Heart right ventricle (tissue), 16 donors: ENCODE results near the gene MBNL2. TPM values are rescaled to one million over a fixed set of nuclear protein-coding genes. Genes with fewer than 3 reads are reported as not detected.

ENCODE experiments used
- ATAC-seq, 8 donors: fragments of 200-7000 bp; cut with Tn5 transposase; one replicate each; pipeline ENCODE4 v1.9.1; 2020; ENCODE audit warnings: mild to moderate bottlenecking in 8 of 8, moderate library complexity in 8 of 8, moderate number of reproducible peaks in 1 of 8
- DNase-seq, 2 donors: peaks; one replicate each; pipeline ENCODE4 v3.0.0-alpha.2; 2020
- H3K27ac ChIP-seq, 10 donors: fragments of 200-600 bp; sonication (generic) in 2 of 10; one replicate each; pipeline versions ENCODE4 v1.5.0 to v1.8.0; 2020 to 2022; ENCODE audit warnings: mild to moderate bottlenecking in 3 of 10
- H3K27me3 ChIP-seq, 7 donors: fragments of 200-600 bp; one replicate each; pipeline ENCODE4 v1.8.0; 2021 to 2022; ENCODE audit warnings: mild to moderate bottlenecking in 2 of 7
- H3K36me3 ChIP-seq, 9 donors: fragments of 200-600 bp; sonication (generic) in 1 of 9; one replicate each; pipeline versions ENCODE4 v1.5.0 to v1.8.0; 2020 to 2022; ENCODE audit warnings: mild to moderate bottlenecking in 2 of 9
- H3K4me1 ChIP-seq, 9 donors: fragments of 200-600 bp; sonication (generic) in 1 of 9; one replicate each; pipeline versions ENCODE4 v1.5.0 to v1.8.0; 2020 to 2022; ENCODE audit warnings: mild to moderate bottlenecking in 4 of 9
- H3K4me3 ChIP-seq, 10 donors: fragments of 200-600 bp; sonication (generic) in 2 of 10; one replicate each; pipeline versions ENCODE4 v1.5.0 to v1.8.0; 2020 to 2022; ENCODE audit warnings: mild to moderate bottlenecking in 7 of 10, moderate library complexity in 2 of 10
- H3K9me3 ChIP-seq, 11 donors: fragments of 200-600 bp in 10 of 11; sonication (generic) in 2 of 11; one replicate each; pipeline versions ENCODE4 v1.5.0 to v1.8.0; 2013 to 2022; ENCODE audit warnings: mild to moderate bottlenecking in 2 of 11, control low read depth in 1 of 11, moderate library complexity in 1 of 11
- CTCF ChIP-seq, 9 donors: fragments of 200-600 bp; sonication (generic) in 2 of 9; IDR thresholded peaks; one replicate each; pipeline versions ENCODE4 v1.5.0 to v1.8.0; 2021 to 2022; ENCODE audit warnings: antibody characterized with exemption in 9 of 9, mild to moderate bottlenecking in 5 of 9, moderate library complexity in 1 of 9
- WGBS, 2 donors: extraction: QIAGEN DNeasy Blood & Tissue Kit; methylation state at CpG; one replicate each; pipeline ENCODE4 v1.1.7; 2013; ENCODE audit warnings: inconsistent platforms in 1 of 2; 5-methylcytosine and 5-hydroxymethylcytosine counted together
- intact Hi-C, 10 donors: fragments of 100-400 bp; cut with DNase I; formaldehyde crosslinking; loops; one replicate each; pipeline versions ENCODE4 v1.11.1 to v1.14.2; 2022
- polyA plus RNA-seq, 2 donors: library from polyadenylated mRNA; stranded (reverse); fragments of 200-250 nt; gene quantifications; one replicate each; pipeline ENCODE4 v1.2.3, GENCODE V29; 2013
- total RNA-seq, 10 donors: library from RNA; stranded (reverse); fragmentation: NEBNext Ultra II Directional in 3 of 10; extraction: Animal tissue kit (Norgen Biotek cat#: 25700) in 3 of 10; gene quantifications; one replicate each; pipeline versions ENCODE4 v1.2.1 to v1.2.4, GENCODE V29; 2021 to 2023
- donor health status: Arrhythmogenic right ventricular cardiomyopathy.
- donor health status: ischemic (EF 13 %, LVEDD 7.1; RV severe dilation, severe dysfunction).
- donor health status: healthy with polysubstance abuse.
- donor health status: DM: no; HTN: yes; CAD: no.
- donor health status: DM: no; HTN: no; CAD: no.
- donor health status: ischemic (EF 25% LVEDD 6.9; RV normal size, moderate dysfunction).
- donor health status: ischemic (EF 25% LVEDD 5.7; RV mildly dilated, moderate dysfunction).
- donor health status: healthy.
- donor health status: DM: yes; HTN: yes; CAD: no.
- donor health status: Ischemic cardiomyopathy.
- donor health status: ischemic (EF 35%, LVEDD 5.7; RV mildly dilated, moderate dysfunction).
- donor health status: nonischemic (EF 11% LVEDD 7.7; RV severe dilation, severe dysfunction).
- donor health status: DM: yes; HTN: yes; CAD: no.
- donor health status: PGD.
- donor health status: ischemic (EF 29% LVEDD 5.4; RV normal size, mild dysfunction).
- donor health status: nonischemic (EF 23%, LVEDD 6.1; RV moderate dilation, normal function).

The MBNL2 gene
- total and polyA plus RNA-seq, 12 donors, result 17.2 to 95.0 (median 83.2) TPM

- 76 to 80% methylated on average over 4 of the region's 4 CpGs for WGBS, 2 donors
- DNase-seq, result no peak
- intact Hi-C loops, result loop anchor here in 5 of 10 donors (5.0 to 10.0 kb wide), 4 partner anchors 69 to 314 kb away; partner anchors contain the start of gene MBNL2 (in 5 of the 5)
- no peak for ATAC-seq
- H3K9me3 ChIP-seq, result no peaks in the 10 kb centered on the region
- H3K36me3 ChIP-seq, result no peaks in the 10 kb centered on the region
- no peaks in the 10 kb centered on the region for H3K27me3 ChIP-seq
- no peak overlapping the region for H3K4me3 ChIP-seq
- TF ChIP-seq CTCF (IDR thresholded peaks at IDR 0.05), result no peak
- H3K27ac ChIP-seq, result peak overlapping the region in 1 of 10 donors; percentile 99
- peaks cover 0 to 37% (median 19%) of the 10 kb centered on the region in 9 donors for H3K4me1 ChIP-seq
These were observed 209.1 kb downstream of the MBNL2 start for GRCh38 chr13:97431171-97431764.

GRCh38 chr13:97432232-97432916 lies 210.2 kb downstream of the MBNL2 start:
- H3K4me3 ChIP-seq, result peak overlapping the region; percentile 16 to 98 (median 82)
- ATAC-seq (peak in 4 of 8 donors; percentile 0), DNase-seq (no peak)
- H3K27ac ChIP-seq, result peak overlapping the region; percentile 32 to 99 (median 98)
- intact Hi-C loops, result loop anchor here in 6 of 10 donors (2.0 to 10.0 kb wide), 5 partner anchors 70 to 315 kb away; partner anchors contain the start of gene MBNL2 (in 6 of the 6)
- 8 to 9% methylated on average over 19 of the region's 19 CpGs for WGBS, 2 donors
- no peaks in the 10 kb centered on the region for H3K36me3 ChIP-seq
- no peaks in the 10 kb centered on the region for H3K27me3 ChIP-seq
- no peaks in the 10 kb centered on the region for H3K9me3 ChIP-seq
- peaks cover 0 to 47% (median 30%) of the 10 kb centered on the region in 9 donors for H3K4me1 ChIP-seq
- no peak for TF ChIP-seq CTCF (IDR thresholded peaks at IDR 0.05)

GRCh38 chr13:97432917-97433726 lies 211.0 kb downstream of the MBNL2 start:
- intact Hi-C loops, result loop anchor here in 6 of 10 donors (1.0 to 10.0 kb wide), 6 partner anchors 71 to 323 kb away; partner anchors contain the start of gene MBNL2 (in 6 of the 6)

More at GRCh38 chr13:97432917-97433726, 211.0 kb downstream of the MBNL2 start:
- no peak for TF ChIP-seq CTCF (IDR thresholded peaks at IDR 0.05)
- DNase-seq (peak; percentile 98 to 99), ATAC-seq (peak; percentile 91 to 98 (median 94))
- H3K4me3 ChIP-seq, result peak overlapping the region; percentile 66 to 98 (median 84)
- H3K36me3 ChIP-seq, result no peaks in the 10 kb centered on the region
- no peaks in the 10 kb centered on the region for H3K9me3 ChIP-seq
- H3K27ac ChIP-seq, result peak overlapping the region; percentile 95 to 100 (median 99)
- no peaks in the 10 kb centered on the region for H3K27me3 ChIP-seq
- WGBS, 2 donors, result 0 to 1% methylated on average over 50 of the region's 50 CpGs
- H3K4me1 ChIP-seq, result peaks cover 0 to 54% (median 37%) of the 10 kb centered on the region in 9 donors
